A673 (cell line): ENCODE data around the gene OPRL1. TPM values are rescaled to one million over a fixed set of nuclear protein-coding genes. Genes with fewer than 3 reads are reported as not detected.

ENCODE experiments used
- BruUV-seq: library from RNA; stranded (reverse); fragments of 400-500 nt; replicated peaks from 2 replicates; lab custom pipeline; 2021; lab: Mats Ljungman, UMichigan
- CTCF ChIA-PET: fragments of 300-600 bp; sonication (Branson Sonifier 250); formaldehyde crosslinking; loops from one replicate; lab custom pipeline; 2022; ENCODE audit warnings: antibody characterized with exemption; lab: Charles Lee
- POLR2A ChIA-PET: fragments of 300-600 bp; sonication (Branson Sonifier 250); formaldehyde crosslinking; loops from one replicate; lab custom pipeline; 2022; ENCODE audit warnings: antibody characterized with exemption; ENCODE audit not compliant: low non-redundant PET; lab: Charles Lee
- DNase-seq: peaks from one replicate; pipeline ENCODE4 v3.0.0-alpha.2; 2015; ENCODE audit warnings: low spot score
- H3K27ac ChIP-seq: fragments of 200-600 bp; sonication (generic); 2 replicates; pipeline ENCODE4 v1.5.1; 2016; ENCODE audit warnings: mixed run types, low read depth, mild to moderate bottlenecking, mixed read lengths, antibody characterized with exemption, low read length; ENCODE audit not compliant: poor library complexity, severe bottlenecking
- H3K27me3 ChIP-seq: fragments of 200-600 bp; sonication (generic); replicated peaks from 2 replicates; pipeline ENCODE4 v1.6.1; 2017; ENCODE audit warnings: mixed run types, low read depth, mild to moderate bottlenecking, mixed read lengths, antibody characterized with exemption, low read length; ENCODE audit not compliant: insufficient read depth, poor library complexity
- H3K36me3 ChIP-seq: fragments of 200-600 bp; sonication (generic); 2 replicates; pipeline ENCODE4 v1.6.1; 2016; ENCODE audit warnings: mixed run types, mild to moderate bottlenecking, mixed read lengths, antibody characterized with exemption, low read length; ENCODE audit not compliant: insufficient read depth, poor library complexity, severe bottlenecking
- H3K4me1 ChIP-seq: fragments of 200-600 bp; sonication (generic); 2 replicates; pipeline ENCODE4 v1.6.1; 2017; ENCODE audit warnings: mixed run types, mild to moderate bottlenecking, mixed read lengths, antibody characterized with exemption, low read length; ENCODE audit not compliant: insufficient read depth, poor library complexity, severe bottlenecking
- H3K4me3 ChIP-seq: fragments of 200-600 bp; sonication (generic); 2 replicates; pipeline ENCODE4 v1.5.1; 2016; ENCODE audit warnings: low read depth, mixed run types, mild to moderate bottlenecking, mixed read lengths, low read length; ENCODE audit not compliant: poor library complexity, severe bottlenecking
- H3K9me3 ChIP-seq: fragments of 200-600 bp; sonication (generic); 2 replicates; pipeline ENCODE4 v1.6.1; 2016; ENCODE audit warnings: mixed run types, low read depth, mild to moderate bottlenecking, mixed read lengths, antibody characterized with exemption, low read length; ENCODE audit not compliant: poor library complexity, severe bottlenecking
- EZH2 ChIP-seq: fragments of 200-600 bp; sonication (generic); IDR thresholded peaks from 2 replicates; pipeline ENCODE4 v1.6.1; 2017; ENCODE audit warnings: borderline replicate concordance, low read depth, mild to moderate bottlenecking, mixed read lengths, antibody characterized with exemption, low read length; ENCODE audit not compliant: poor library complexity, severe bottlenecking
- intact Hi-C: fragments of 100-400 bp; cut with micrococcal nuclease; formaldehyde crosslinking; loops from one replicate; pipeline ENCODE4 v1.10.0; 2022; ENCODE audit not compliant: unreplicated experiment
- total RNA-seq: library from RNA; stranded (reverse); gene quantifications from 2 replicates; pipeline ENCODE4 v1.2.3, GENCODE V29; 2021
- TF ChIP-seq, protein P1 (sequence below): fragments of 300-800, 200-600 bp; sonication (generic); conservative IDR thresholded peaks from 2 replicates; pipeline ENCODE4 v1.5.1; 2017; ENCODE audit warnings: low read depth, mild to moderate bottlenecking, antibody characterized with exemption, low read length, moderate library complexity, mixed read lengths

OPRL1 gene
- total RNA-seq, 1 experiment from 2014 or later: 0.32 TPM

GRCh38 chr20:64077541-64077875, 2.4 kb upstream of the OPRL1 start:
- ChIA-PET CTCF (no interaction called here), POLR2A (no interaction called here)
- no TSS peak for BruUV-seq
- TF ChIP-seq EZH2: no peak
- TF ChIP-seq, protein P1, sequence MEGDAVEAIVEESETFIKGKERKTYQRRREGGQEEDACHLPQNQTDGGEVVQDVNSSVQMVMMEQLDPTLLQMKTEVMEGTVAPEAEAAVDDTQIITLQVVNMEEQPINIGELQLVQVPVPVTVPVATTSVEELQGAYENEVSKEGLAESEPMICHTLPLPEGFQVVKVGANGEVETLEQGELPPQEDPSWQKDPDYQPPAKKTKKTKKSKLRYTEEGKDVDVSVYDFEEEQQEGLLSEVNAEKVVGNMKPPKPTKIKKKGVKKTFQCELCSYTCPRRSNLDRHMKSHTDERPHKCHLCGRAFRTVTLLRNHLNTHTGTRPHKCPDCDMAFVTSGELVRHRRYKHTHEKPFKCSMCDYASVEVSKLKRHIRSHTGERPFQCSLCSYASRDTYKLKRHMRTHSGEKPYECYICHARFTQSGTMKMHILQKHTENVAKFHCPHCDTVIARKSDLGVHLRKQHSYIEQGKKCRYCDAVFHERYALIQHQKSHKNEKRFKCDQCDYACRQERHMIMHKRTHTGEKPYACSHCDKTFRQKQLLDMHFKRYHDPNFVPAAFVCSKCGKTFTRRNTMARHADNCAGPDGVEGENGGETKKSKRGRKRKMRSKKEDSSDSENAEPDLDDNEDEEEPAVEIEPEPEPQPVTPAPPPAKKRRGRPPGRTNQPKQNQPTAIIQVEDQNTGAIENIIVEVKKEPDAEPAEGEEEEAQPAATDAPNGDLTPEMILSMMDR: no peak
- H3K9me3 ChIP-seq: no peaks in the 10 kb centered on the region
- H3K36me3 ChIP-seq: peaks cover 6% of the 10 kb centered on the region
- no peak overlapping the region for H3K27ac ChIP-seq
- H3K4me1 ChIP-seq: peaks cover 16% of the 10 kb centered on the region
- no peaks in the 10 kb centered on the region for H3K27me3 ChIP-seq
- no peak for DNase-seq
- H3K4me3 ChIP-seq: no peak overlapping the region
- intact Hi-C loops: no loop called here

- H3K4me1 ChIP-seq: peaks cover 21% of the 10 kb centered on the region
- TF ChIP-seq, protein P1: no peak
- TF ChIP-seq EZH2: no peak
Observed at GRCh38 chr20:64077876-64078551, 1.9 kb upstream of the OPRL1 start.

GRCh38 chr20:64078934-64079272, 979 bp upstream of the OPRL1 start:
- intact Hi-C loops: no loop called here

More at GRCh38 chr20:64077876-64078551, 1.9 kb upstream of the OPRL1 start:
- intact Hi-C loops: no loop called here
- Histone ChIP-seq H3K27ac (no peak overlapping the region), H3K9me3 (no peaks in the 10 kb centered on the region), H3K4me3 (peak overlapping the region; percentile 82), H3K27me3 (no peaks in the 10 kb centered on the region), H3K36me3 (peaks cover 5% of the 10 kb centered on the region)
- POLR2A ChIA-PET: no interaction called here
- CTCF ChIA-PET: no interaction called here
- DNase-seq: no peak
- no TSS peak for BruUV-seq

More at GRCh38 chr20:64078934-64079272, 979 bp upstream of the OPRL1 start:
- BruUV-seq: no TSS peak
- TF ChIP-seq EZH2: no peak
- TF ChIP-seq, protein P1: no peak
- peak overlapping the region; percentile 82 for H3K4me3 ChIP-seq
- H3K27me3 ChIP-seq: peaks cover under 1% of the 10 kb centered on the region
- ChIA-PET CTCF (interaction anchor here (0.6 kb wide), 1 partner anchor 53 kb away, joined by 3 read pairs; no protein-coding TSS in a partner anchor), POLR2A (no interaction called here)
- H3K36me3 ChIP-seq: no peaks in the 10 kb centered on the region
- peak overlapping the region; percentile 66 for H3K27ac ChIP-seq
- H3K9me3 ChIP-seq: no peaks in the 10 kb centered on the region
- peaks cover 24% of the 10 kb centered on the region for H3K4me1 ChIP-seq
- no peak for DNase-seq
